ENCODE measurements around the gene LAGE3.

LAGE3 gene, protein sequence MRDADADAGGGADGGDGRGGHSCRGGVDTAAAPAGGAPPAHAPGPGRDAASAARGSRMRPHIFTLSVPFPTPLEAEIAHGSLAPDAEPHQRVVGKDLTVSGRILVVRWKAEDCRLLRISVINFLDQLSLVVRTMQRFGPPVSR

DNA sequence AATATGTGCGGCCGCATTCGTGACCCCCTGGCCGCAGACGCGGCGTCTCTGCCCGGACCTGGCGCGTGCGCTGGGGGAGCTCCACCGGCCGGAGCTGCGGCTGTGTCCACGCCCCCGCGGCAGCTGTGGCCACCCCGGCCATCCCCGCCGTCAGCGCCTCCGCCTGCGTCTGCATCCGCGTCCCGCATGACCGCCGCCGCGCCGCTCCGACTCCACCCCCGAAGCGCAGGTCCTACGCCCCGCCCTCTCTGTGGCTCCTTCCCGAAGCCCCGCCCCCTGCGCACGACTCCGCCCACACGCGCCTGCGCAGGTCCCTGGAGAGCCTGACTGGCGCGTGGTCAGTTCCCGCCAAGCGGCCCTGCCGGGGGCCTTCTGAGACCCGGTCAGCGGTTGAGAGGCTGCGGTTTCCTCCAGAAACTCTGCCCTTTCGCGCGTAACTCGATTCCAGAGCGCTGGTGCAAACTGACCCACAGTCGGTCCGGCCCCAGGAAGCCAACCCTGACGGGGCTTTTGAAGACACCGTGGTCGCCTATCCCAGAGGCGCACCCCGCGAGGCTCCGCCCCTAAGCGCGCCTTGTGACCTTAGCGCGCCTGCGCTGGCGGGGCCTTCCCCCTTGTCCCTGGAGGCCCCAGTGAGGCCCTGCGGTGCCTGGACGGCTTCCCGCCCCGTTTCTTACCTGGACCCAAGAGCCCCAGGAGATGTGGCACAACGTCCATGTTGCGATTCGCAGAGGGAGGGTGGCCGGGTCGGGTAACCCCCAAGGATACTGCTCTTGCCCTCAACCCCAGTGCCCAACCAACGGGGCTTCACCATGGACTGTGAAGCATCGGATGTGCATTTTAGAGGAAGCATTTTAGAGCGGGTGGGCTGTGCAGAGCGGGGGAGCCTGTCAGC lies at the start of gene LAGE3:
Gene LAGE3 (minus strand): TSS at position 554 of the 895 bp plus-strand sequence. CDS start 366 bp downstream, at position 188.
- in situ Hi-C loops (cut with MboI; ENCODE audit: low sequenced_read_pairs), result no loop called here

DNA sequence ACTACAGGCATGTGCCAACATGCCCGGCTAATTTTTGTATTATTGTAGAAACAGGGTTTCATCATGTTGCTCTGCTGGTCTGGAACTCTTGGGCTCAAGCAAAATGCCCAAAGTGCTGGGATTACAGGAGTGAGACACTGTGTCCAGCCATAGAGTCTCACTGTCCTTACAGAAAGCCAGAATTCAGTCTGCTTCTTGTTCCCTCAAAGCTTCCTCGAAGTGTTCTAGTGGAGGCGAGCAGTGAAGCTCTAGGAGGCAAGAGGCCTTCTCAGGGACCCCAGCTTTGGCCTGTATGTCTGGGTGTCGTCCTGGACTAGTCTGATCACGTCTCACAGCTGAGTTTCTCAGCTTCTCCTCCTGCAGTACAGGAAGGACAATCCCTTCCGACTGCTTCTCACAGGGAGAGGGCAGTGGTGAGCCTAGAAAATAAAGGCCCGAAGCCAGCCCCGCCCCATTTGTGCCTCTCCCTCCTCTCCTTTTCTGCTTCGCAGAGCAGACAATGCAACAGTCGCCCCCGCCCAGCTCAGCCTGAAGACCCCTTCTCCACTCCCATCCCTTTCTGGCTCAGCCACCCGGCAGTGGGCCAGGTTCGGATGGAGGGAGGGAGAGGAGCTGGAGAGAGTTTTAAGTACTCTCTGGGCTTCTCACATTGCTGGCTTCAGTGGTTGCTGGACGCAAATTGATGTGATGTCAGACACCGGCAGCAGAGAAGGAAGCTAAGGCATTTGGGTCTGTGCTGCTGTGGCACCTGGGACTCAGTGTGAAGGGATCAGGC lies 48.0 kb upstream of the LAGE3 start:
- in situ Hi-C loops (cut with MboI; ENCODE audit: low sequenced_read_pairs), result no loop called here

DNA sequence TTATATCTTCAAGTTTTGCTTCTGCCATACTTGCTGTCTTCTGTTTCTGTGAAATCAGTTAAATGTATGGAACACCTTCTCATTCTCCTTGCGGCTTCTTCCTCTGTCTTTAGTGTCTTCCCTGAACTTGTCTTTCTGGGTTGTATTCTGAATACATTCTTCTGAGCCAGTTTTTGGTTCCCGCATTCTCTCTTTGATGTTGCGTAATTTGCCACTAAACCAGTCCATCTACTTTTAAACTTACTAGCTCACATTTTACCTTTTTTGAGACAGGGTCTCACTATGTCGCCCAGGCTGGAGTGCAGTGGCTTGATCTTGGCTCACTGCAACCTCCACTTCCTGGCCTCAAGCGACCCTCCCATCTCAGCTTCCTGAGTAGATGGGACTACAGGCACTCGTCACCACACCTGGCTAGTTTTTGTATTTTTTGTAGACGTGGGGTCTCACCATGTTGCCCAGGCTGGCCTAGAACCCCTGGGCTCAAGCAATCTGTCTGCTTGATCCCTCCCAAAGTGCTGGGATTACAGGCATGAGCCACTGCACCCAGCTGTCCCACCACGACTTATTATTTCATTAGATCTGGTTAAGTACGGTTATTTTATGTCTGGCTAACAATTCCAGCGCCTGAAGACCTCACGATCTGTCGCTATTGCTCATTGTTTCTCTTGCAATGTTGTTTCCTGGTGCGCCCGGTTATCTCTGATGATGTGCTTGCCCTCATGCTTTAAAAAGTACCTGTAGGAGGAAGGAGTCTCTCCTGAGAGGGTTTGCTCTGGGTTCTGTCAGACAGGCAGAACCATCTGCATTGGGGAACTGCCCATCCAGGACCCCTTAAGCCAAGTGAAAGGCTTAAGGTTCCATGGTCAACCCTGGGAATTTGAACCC lies 46.8 kb upstream of the LAGE3 start:
- in situ Hi-C loops (cut with MboI; ENCODE audit: low sequenced_read_pairs), result no loop called here

DNA sequence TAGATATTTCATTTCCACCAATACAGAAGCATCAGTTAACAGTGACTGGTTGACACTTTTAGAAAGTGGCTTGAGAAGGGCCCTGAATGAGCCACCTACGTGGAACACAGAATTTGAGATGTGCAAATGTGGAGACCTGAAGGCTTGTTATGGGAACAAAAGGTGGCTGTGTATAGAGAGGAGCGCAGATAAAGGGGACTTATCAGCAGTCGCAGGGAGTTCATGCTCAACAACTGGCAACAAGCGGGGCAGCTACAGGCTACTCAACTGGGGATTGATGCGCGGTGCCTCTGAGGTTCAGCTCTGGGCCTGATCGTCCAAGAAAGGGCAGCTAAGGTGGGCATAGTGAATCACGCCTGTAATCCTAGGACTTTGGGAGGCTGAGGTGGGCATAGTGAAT lies 40.3 kb upstream of the LAGE3 start:
- in situ Hi-C loops (cut with MboI; ENCODE audit: low sequenced_read_pairs), result no loop called here

DNA sequence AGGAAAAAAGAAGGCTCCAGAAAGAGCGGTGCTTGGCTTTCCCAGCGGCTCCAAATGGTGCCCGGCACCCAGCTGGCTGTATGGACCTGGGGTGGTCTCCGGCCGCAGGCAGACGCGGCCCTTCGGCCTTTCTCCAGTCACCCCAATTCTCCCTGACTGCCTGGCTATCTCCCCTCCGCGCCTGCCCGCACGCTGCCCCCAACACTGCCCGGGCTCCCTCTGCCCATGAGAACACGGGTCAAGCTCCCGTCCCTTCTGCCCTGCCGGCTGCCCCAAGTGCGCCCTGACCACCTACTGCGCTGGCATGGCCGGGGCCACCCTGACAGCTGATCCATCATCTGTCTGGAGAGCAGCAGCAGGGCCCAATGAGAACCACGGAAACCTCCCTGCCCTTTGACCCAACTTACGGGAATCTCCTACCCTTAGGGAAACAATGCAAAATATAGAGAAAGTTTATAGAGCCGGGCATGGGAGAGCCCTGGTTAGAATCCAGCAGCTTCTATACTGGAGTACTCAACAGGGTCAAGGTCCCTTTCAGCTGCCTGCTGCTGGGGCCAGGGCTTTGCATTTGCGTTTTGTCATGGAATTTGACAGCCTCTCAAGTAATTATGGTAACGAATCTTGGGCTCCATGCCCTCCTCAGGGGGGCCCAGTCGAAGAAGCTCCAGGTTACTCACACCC lies 38.2 kb upstream of the LAGE3 start:
- in situ Hi-C loops (cut with MboI; ENCODE audit: low sequenced_read_pairs), result no loop called here

DNA sequence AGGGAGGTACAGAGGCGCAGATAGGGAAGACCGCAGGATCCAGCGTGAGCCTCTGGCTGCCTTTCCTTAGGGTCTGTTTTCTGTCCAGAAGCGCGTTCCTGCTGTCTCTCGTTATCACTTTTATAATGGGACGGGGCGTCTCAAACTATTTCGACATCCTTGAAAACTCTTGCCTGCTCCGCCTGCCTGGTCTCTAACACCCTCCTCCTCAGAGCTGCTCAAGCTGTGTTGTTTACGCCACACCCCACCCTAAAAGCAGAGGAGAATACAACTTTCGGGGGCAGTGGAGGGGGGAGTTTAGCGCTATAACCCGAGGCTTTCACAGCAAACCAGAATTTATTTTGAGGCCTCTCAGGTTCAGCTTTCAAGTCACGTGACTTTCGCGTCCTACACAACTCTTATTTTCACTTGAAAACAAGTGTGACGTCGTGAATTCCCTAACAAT lies 37.6 kb upstream of the LAGE3 start:
- in situ Hi-C loops (cut with MboI; ENCODE audit: low sequenced_read_pairs), result no loop called here

DNA sequence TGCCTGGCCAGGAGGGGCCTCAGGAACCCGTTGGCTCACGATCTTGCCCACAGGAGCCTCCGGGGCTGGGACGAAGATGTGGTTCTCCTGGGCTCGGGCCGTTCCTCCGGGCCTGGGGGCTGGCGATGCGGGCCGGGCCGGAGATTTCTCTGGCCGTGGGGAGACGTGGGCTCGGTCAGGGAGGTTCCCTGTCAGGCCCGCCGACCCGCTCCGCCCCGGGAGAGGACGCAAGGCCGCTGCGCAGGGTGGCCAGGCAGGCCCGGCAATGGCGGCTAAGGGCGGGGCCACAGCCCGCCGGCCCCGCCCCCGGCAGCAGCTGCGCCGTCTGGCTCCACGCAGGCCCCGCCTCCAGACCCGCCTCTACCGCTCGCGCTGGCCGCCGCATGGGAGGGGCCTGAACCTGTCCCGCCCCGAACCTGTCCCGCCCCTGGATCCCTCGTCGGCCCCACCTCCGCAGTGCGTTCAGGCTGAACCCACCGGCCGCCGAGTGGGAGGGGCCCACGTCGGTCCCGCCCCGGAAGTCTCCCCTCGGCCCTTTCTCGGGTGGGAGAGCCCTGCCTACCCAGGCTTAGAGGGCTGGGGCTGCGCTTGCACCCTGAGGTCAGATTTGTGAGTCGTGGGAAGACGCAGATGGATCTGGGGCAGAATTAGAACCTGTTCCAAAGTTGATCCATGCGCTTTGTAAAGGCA lies 37.0 kb upstream of the LAGE3 start, which contains the start of gene FAM3A:
Gene FAM3A (minus strand): TSS at position 267 of the 690 bp plus-strand sequence. CDS start 460 bp downstream, outside the sequence.
- in situ Hi-C loops (cut with MboI; ENCODE audit: low sequenced_read_pairs), result no loop called here

DNA sequence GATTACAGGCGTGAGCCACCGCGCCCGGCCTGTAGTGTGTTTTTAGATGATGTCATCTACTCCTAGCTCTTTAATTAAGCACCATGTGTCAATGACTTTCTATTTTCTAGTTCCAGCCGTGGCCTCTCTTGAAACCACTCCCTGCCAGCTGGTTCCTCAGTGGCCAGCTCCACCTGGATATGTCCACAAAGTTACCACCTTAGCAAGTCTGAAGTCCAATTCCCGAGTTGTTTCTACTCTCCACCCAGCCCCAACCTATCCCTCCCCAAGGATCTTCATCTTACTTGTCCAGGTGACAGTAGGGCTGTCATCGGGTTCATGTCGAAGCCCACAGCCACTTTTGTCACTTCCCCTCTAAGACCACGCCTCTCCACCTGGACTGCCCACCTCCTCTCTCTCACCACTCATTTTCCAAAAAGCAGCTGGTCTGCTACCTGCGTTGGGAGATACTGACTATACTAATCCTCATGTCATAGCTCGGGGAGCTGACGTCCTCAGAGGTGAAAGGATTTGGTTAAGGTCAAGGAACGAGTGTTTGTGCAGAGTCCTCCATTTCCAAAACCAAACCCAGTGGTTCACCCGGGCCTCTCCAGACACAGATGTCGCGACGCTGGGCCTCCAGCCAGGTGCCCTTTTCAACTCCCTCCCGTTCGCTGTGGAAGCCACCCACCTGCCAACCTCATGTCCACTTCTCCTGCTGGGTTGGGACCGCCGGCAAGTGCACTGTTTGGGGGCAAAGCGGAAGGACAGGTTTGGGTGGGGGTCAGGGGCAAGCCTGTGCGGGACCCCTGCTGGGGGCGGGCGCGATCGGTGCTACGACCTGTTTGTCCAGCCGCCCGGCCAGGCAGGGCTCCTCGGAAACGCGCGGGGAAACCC lies 36.2 kb upstream of the LAGE3 start:
- in situ Hi-C loops (cut with MboI; ENCODE audit: low sequenced_read_pairs), result no loop called here

DNA sequence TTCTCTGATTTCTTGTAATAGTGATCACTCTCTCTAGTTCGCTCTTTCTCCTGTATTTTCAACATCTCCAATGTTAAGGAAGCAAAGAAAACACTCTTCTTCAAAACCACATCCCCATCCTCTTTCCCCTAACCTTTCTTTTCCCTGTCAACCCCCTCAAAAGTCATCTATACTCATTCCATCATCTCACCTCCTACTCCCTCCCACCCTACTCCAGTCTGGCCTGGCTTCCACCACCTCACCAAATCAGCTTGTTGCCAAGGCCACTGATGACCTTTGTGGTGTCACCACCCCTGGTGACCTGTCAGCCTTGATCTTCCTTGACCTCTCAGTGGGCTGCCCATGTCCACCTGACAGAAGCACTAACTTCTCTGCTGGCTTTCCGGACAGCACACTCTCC lies 34.6 kb upstream of the LAGE3 start:
- in situ Hi-C loops (cut with MboI; ENCODE audit: low sequenced_read_pairs), result no loop called here

DNA sequence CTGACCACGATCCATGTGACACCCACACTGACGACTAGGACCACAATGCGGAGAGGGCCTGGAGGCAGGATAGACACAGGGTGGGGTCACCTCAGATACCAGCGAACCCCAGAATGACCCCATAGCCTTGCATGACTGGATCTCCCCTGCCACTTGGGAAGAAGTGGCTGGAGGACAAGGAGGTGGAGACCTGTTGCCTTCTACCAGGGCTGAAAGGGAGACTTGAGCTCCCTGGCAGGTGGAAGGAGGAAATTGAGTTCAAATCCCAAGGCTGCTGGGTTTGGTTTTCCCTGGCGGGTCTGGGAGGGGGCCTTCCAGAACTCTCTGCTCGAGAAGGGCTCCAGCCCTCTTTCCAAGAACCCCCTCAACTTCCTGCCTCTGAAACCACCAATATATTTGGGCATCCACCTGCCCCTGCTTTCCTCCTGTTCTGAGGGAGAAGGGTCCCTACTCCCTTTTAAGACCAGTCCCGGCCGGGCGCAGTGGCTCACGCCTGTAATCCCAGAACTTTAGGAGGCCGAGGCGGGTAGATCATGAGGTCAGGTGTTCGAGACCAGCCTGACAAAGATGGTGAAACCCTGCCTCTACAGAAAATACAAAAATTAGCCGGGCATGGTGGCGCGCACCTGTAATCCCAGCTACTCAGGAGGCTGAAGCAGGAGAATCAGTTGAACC lies 33.9 kb upstream of the LAGE3 start:
- in situ Hi-C loops (cut with MboI; ENCODE audit: low sequenced_read_pairs), result no loop called here

DNA sequence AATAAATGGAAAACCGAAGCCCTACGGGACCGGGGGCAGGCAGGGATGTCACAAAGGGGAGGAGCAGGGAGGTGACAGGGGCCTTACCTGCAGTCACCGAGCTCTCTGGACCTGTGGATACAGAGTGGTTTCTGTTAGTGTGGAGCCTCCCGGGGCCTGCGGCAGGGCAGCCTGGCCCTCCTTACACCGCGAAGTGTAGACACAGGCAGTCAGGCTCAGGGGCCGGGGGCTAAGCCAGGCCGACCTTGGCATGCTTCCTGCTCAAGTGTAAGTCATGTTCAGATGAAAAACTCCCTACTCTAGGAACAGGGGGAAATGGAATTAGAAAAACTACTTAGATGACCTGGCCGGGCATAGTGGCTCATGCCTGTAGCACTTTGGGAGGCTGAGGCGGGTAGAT lies 32.7 kb upstream of the LAGE3 start:
- in situ Hi-C loops (cut with MboI; ENCODE audit: low sequenced_read_pairs), result no loop called here

DNA sequence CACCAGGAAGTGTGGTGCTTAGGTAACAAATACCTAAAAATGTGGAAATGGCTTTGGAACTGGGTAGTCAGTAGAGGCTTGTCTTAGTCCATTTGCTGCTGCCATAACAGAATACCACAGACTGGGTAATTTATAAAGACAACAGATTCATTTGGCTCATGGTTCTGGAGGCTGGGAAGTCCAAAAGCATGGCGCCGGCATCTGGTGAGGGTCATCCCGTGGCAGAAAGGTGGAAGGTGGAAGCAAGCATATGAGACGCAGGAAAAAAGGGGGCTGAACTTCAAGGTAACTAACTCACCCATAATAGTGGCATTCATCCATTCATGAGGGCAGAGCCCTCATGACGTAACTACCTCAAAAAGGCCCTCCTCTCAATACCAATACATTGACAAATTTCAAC lies 30.4 kb upstream of the LAGE3 start:
- in situ Hi-C loops (cut with MboI; ENCODE audit: low sequenced_read_pairs), result no loop called here

DNA sequence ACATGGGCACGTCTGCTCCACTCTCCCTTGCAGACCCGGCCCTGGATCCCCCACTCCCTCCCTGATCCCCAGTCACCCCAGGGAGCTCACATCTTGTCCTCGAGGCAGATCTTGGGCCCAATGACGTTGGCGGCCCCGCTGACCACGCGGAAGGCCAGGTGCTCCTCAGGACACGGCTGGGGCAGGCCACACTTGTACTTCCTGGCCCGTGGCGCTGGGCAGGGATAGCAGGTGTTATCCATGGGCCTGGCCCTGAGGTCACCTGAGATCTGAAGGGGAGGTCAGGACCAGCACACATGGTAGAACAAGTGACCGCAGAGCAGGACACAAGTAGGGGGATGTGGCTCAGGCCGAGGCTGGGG lies 29.3 kb upstream of the LAGE3 start:
- in situ Hi-C loops (cut with MboI; ENCODE audit: low sequenced_read_pairs), result no loop called here

DNA sequence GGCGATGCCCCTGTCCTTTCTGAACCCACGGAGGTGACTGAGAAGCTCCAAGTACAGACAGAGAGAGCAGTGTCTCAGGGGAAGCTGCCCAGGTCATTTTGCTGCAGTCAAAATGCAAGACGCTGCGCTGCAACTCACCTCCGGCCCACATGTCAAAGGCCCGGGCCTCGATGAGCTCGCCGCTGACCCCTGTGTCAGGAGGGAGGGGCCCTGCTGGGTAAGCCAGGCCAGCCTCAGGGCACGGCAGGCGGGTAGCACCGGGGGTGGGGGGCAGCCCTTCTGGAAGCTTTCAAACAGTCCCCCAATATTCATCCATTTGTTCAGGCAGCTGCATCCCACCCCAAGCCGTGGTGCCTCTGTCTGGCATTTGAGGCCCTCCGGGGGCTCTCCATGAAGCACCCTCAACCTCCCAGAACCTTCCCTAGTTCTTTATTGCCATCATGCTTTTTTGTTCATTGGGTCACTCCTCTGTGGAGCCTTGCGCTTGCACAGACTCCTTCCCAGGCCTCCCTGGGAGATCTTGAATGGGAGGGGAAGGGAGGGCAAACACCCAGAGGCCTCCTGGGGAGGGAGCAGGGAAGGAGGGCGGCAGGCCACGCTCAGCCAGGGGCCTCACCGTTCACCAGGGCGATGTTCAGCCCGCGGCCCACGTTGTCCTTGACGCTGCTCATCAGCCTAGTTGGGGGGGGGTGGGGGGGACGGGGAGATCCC lies 28.7 kb upstream of the LAGE3 start:
- in situ Hi-C loops (cut with MboI; ENCODE audit: low sequenced_read_pairs), result no loop called here

DNA sequence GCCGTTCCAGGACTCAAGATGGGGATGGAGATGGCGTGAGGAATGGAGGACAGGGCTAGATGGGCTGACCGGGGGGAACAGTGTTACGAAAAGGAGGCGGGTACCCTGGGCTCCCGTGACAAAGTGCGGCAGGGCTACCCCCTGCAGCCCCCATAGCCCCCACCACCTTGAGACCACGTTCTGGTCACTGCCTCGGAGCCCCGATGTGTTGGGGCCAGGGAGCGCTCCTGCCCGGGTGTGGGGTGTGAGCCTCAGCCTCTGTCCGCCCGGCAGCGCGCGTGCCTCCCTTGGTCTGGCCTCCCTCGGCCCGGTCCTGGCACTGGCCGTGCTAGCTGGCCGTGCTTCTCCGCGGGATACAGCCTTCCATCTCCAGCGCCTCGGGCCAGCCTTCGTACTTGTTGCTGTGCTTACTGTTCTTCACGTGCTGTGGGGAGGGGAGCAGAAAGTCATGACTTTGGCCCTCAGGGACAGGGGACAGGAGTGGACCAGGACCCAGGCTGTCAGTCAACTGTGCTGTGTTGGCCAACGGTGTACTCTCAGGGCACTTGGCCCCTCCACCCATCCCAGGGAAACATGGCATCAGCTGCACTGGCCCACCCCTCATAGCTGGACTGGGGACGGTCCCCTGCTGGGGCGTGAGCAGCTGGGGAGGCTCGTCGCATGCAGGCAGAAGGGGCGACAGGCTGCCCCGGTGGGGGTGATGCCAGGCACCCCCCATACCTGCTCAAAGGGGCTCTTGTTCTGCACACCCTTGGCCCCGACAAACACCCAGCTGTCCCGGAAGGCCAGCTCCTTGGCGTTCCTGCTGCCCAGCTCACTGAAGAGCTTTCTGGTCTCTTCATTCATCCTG lies 27.6 kb upstream of the LAGE3 start:
- in situ Hi-C loops (cut with MboI; ENCODE audit: low sequenced_read_pairs), result no loop called here

DNA sequence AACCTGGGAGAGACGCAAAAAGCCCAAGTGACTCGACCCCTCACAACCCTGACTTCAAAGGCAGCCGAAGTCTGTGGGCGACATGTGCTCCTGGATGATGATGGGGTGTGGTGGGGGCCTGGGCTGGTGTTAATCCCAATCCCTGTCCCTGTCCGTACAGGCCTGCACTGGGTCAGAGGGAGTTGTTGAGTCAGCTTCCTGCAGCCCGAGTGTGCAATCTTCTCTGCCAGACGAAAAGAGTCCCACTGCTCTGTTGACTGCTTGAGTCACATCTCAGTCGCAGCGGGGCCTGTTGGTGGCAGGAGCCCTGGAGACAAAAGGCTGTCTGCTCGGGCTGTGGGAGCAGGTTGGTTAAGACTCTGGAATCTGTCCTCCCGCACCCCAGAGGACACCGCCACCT lies 26.7 kb upstream of the LAGE3 start:
- in situ Hi-C loops (cut with MboI; ENCODE audit: low sequenced_read_pairs), result no loop called here

Data from HL-60/S4 treated with phorbol 12-myristate 13-acetate at 8.2 ng/mL for 4 days and 3 days (cell line).